Measurements from ENCODE around the gene GALNS. TPM values are rescaled to one million over a fixed set of nuclear protein-coding genes. Genes with fewer than 3 reads are reported as not detected.
A peak's percentile ranks its signal among the peaks of the same experiment; 100 is the strongest.

Gene GALNS
- total and polyA plus RNA-seq, 2 of the 8 experiments (the other 6 are each of a cell fraction or from before 2014, with no cell fraction given), result 8.9 to 17.8 TPM

- TF ChIP-seq BCL11A (IDR thresholded peaks at IDR 0.05; ENCODE audit: low read depth in 2 of 2, low read length in 2 of 2) (no peak), USF2 (IDR thresholded peaks at IDR 0.05; ENCODE audit: low read length) (0 out of 2 replicates have a peak, but pooled peaks have one; percentile 2), NRF1 (IDR thresholded peaks at IDR 0.05; ENCODE audit: low read depth, low read length) (no peak), CBX5 (IDR thresholded peaks at IDR 0.05; ENCODE audit: low read depth, low read length) (no peak), JUN (IDR thresholded peaks at IDR 0.05; ENCODE audit: low read depth, low read length) (no peak), CREB1 (IDR thresholded peaks at IDR 0.05) (no peak), POLR2A (IDR thresholded peaks at IDR 0.05; ENCODE audit: control extremely low read depth in 1 of 2, low read depth in 2 of 2, low read length in 2 of 2) (peak in 1 of 2 experiments; percentile 50; a peak in 1 of 3 replicates), POLR2AphosphoS5 (IDR thresholded peaks at IDR 0.05; ENCODE audit: low read depth, low read length) (peak; percentile 70)
- Histone ChIP-seq H3K14ac (ENCODE audit: insufficient read length) (no peak overlapping the region), H3K27me3 (replicated peaks in 1 of 4; ENCODE audit: control insufficient read depth in 3 of 4, extremely low read depth in 1 of 4, insufficient read depth in 3 of 4, low read length in 3 of 4) (no peaks in the 10 kb centered on the region), H3K23me2 (ENCODE audit: low read depth, low read length) (peaks cover 17% of the 10 kb centered on the region), H4K20me1 (replicated peaks in 1 of 2; ENCODE audit: control insufficient read depth in 1 of 2, insufficient read depth in 2 of 2, low read length in 2 of 2) (peaks cover 33 to 48% of the 10 kb centered on the region in 2 experiments), H2BK20ac (ENCODE audit: low read length) (no peak overlapping the region), H2BK5ac (ENCODE audit: low read depth, low read length) (no peak overlapping the region), H2BK15ac (ENCODE audit: low read length) (no peak overlapping the region), H2BK12ac (ENCODE audit: low read depth, low read length) (no peak overlapping the region), H3K4me3 (ENCODE audit: extremely low read depth in 1 of 4, insufficient read depth in 2 of 4, low read depth in 3 of 4, low read length in 4 of 4) (no peak overlapping the region), H3K56ac (replicated peaks; ENCODE audit: insufficient read length, low read depth, low read length) (no peak overlapping the region), H3K4ac (replicated peaks; ENCODE audit: insufficient read length, low read depth, low read length) (no peak overlapping the region), H3K4me2 (ENCODE audit: insufficient read depth in 1 of 2, low read depth in 2 of 2, low read length in 2 of 2) (peak overlapping the region in 1 of 2 experiments; percentile 90; a peak in 1 of 4 replicates), H3K23ac (ENCODE audit: insufficient read length) (no peak overlapping the region), H3K27ac (ENCODE audit: low read depth, low read length) (0 out of 2 replicates have a peak overlapping the region, but pooled peaks have one; percentile 2), H2BK120ac (replicated peaks; ENCODE audit: low read depth, low read length) (no peak overlapping the region), H4K8ac (ENCODE audit: extremely low read depth, insufficient read depth, low read length) (no peak overlapping the region), H3K9me3 (ENCODE audit: insufficient read depth in 2 of 2, low read depth in 1 of 2, low read length in 1 of 2) (no peaks in the 10 kb centered on the region), H3K4me1 (replicated peaks in 1 of 4; ENCODE audit: control insufficient read depth in 3 of 4, insufficient read depth in 4 of 4, low read length in 3 of 4) (peaks cover 0 to 22% (median 13%) of the 10 kb centered on the region in 4 experiments; a peak in 6 of 7 replicates), H2AFZ (ENCODE audit: low read length) (no peak overlapping the region), H3K79me2 (ENCODE audit: control insufficient read depth in 1 of 2, insufficient read depth in 2 of 2, low read length in 2 of 2) (peaks cover 0 to 32% of the 10 kb centered on the region in 2 experiments; a peak in 2 of 4 replicates), H3K79me1 (ENCODE audit: low read depth, low read length) (peaks cover 15% of the 10 kb centered on the region), H3K36me3 (ENCODE audit: control insufficient read depth in 2 of 4, insufficient read depth in 4 of 4, low read length in 3 of 4) (peaks cover 36 to 63% (median 47%) of the 10 kb centered on the region in 4 experiments), H4K91ac (replicated peaks; ENCODE audit: insufficient read length, low read length) (no peak overlapping the region), H4K5ac (ENCODE audit: insufficient read length, low read depth, low read length) (no peak overlapping the region), H3K18ac (ENCODE audit: extremely low read depth, low read length) (no peak overlapping the region), H2AK5ac (ENCODE audit: low read depth, low read length) (no peak overlapping the region), H3K9ac (replicated peaks in 1 of 4; ENCODE audit: extremely low read depth in 1 of 4, low read depth in 3 of 4, low read length in 3 of 4) (no peak overlapping the region)
- FAIRE-seq, result no peak
- ChIA-PET POLR2A (ENCODE audit: partially characterized antibody) (interaction anchor here (0.5 to 8.1 kb wide), 37 partner anchors 10 to 390 kb away, joined by 3 to 77 read pairs (median 4); partner anchors contain the start of genes CBFA2T3, GALNS, SLC22A31 and TRAPPC2L), CTCF (ENCODE audit: partially characterized antibody) (interaction anchor here (0.9 to 2.2 kb wide), 14 partner anchors 9 to 358 kb away, joined by 3 to 10 read pairs (median 4); no protein-coding TSS in a partner anchor)
- no peak for DNase-seq (ENCODE audit: low read depth in 1 of 2, low spot score in 2 of 2)
- WGBS, 2 experiments (ENCODE audit: extremely low coverage in 1 of 2, insufficient coverage in 1 of 2, insufficient read length in 1 of 2, insufficient replicate concordance in 2 of 2, low coverage in 1 of 2, low lambda C conversion rate in 2 of 2, missing lambda C conversion rate in 1 of 2), result 89% methylated on average over 10 of the region's 10 CpGs; no CpG with 5 or more reads in 1 of the 2 experiments
These were observed 47.6 kb downstream of the GALNS start for GRCh38 chr16:88809068-88809675.
